A673 (cell line): Measurements from ENCODE around the gene NHSL1. TPM values are rescaled to one million over a fixed set of nuclear protein-coding genes. Genes with fewer than 3 reads are reported as not detected.

ENCODE experiments used
- BruUV-seq: library from RNA; stranded (reverse); fragments of 400-500 nt; replicated peaks from 2 replicates; lab custom pipeline; 2021; lab: Mats Ljungman, UMichigan
- CTCF ChIA-PET: fragments of 300-600 bp; sonication (Branson Sonifier 250); formaldehyde crosslinking; loops from one replicate; lab custom pipeline; 2022; ENCODE audit warnings: antibody characterized with exemption; lab: Charles Lee
- POLR2A ChIA-PET: fragments of 300-600 bp; sonication (Branson Sonifier 250); formaldehyde crosslinking; loops from one replicate; lab custom pipeline; 2022; ENCODE audit warnings: antibody characterized with exemption; ENCODE audit not compliant: low non-redundant PET; lab: Charles Lee
- DNase-seq: peaks from one replicate; pipeline ENCODE4 v3.0.0-alpha.2; 2015; ENCODE audit warnings: low spot score
- H3K27ac ChIP-seq: fragments of 200-600 bp; sonication (generic); 2 replicates; pipeline ENCODE4 v1.5.1; 2016; ENCODE audit warnings: mixed run types, low read depth, mild to moderate bottlenecking, mixed read lengths, antibody characterized with exemption, low read length; ENCODE audit not compliant: poor library complexity, severe bottlenecking
- H3K27me3 ChIP-seq: fragments of 200-600 bp; sonication (generic); replicated peaks from 2 replicates; pipeline ENCODE4 v1.6.1; 2017; ENCODE audit warnings: mixed run types, low read depth, mild to moderate bottlenecking, mixed read lengths, antibody characterized with exemption, low read length; ENCODE audit not compliant: insufficient read depth, poor library complexity
- H3K36me3 ChIP-seq: fragments of 200-600 bp; sonication (generic); 2 replicates; pipeline ENCODE4 v1.6.1; 2016; ENCODE audit warnings: mixed run types, mild to moderate bottlenecking, mixed read lengths, antibody characterized with exemption, low read length; ENCODE audit not compliant: insufficient read depth, poor library complexity, severe bottlenecking
- H3K4me1 ChIP-seq: fragments of 200-600 bp; sonication (generic); 2 replicates; pipeline ENCODE4 v1.6.1; 2017; ENCODE audit warnings: mixed run types, mild to moderate bottlenecking, mixed read lengths, antibody characterized with exemption, low read length; ENCODE audit not compliant: insufficient read depth, poor library complexity, severe bottlenecking
- H3K4me3 ChIP-seq: fragments of 200-600 bp; sonication (generic); 2 replicates; pipeline ENCODE4 v1.5.1; 2016; ENCODE audit warnings: low read depth, mixed run types, mild to moderate bottlenecking, mixed read lengths, low read length; ENCODE audit not compliant: poor library complexity, severe bottlenecking
- H3K9me3 ChIP-seq: fragments of 200-600 bp; sonication (generic); 2 replicates; pipeline ENCODE4 v1.6.1; 2016; ENCODE audit warnings: mixed run types, low read depth, mild to moderate bottlenecking, mixed read lengths, antibody characterized with exemption, low read length; ENCODE audit not compliant: poor library complexity, severe bottlenecking
- EZH2 ChIP-seq: fragments of 200-600 bp; sonication (generic); IDR thresholded peaks from 2 replicates; pipeline ENCODE4 v1.6.1; 2017; ENCODE audit warnings: borderline replicate concordance, low read depth, mild to moderate bottlenecking, mixed read lengths, antibody characterized with exemption, low read length; ENCODE audit not compliant: poor library complexity, severe bottlenecking
- intact Hi-C: fragments of 100-400 bp; cut with micrococcal nuclease; formaldehyde crosslinking; loops from one replicate; pipeline ENCODE4 v1.10.0; 2022; ENCODE audit not compliant: unreplicated experiment
- total RNA-seq: library from RNA; stranded (reverse); gene quantifications from 2 replicates; pipeline ENCODE4 v1.2.3, GENCODE V29; 2021
- TF ChIP-seq, protein P1 (sequence below): fragments of 300-800, 200-600 bp; sonication (generic); conservative IDR thresholded peaks from 2 replicates; pipeline ENCODE4 v1.5.1; 2017; ENCODE audit warnings: low read depth, mild to moderate bottlenecking, antibody characterized with exemption, low read length, moderate library complexity, mixed read lengths

Gene NHSL1
- total RNA-seq, 1 experiment from 2014 or later = 33.1 TPM

GRCh38 chr6:138518054-138518453 lies 18.8 kb upstream of the NHSL1 start:
- BruUV-seq = no TSS peak
- Histone ChIP-seq H3K9me3 (peaks cover 4% of the 10 kb centered on the region), H3K36me3 (no peaks in the 10 kb centered on the region), H3K27me3 (no peaks in the 10 kb centered on the region), H3K4me1 (peaks cover 8% of the 10 kb centered on the region), H3K27ac (no peak overlapping the region), H3K4me3 (no peak overlapping the region)
- TF ChIP-seq, protein P1, sequence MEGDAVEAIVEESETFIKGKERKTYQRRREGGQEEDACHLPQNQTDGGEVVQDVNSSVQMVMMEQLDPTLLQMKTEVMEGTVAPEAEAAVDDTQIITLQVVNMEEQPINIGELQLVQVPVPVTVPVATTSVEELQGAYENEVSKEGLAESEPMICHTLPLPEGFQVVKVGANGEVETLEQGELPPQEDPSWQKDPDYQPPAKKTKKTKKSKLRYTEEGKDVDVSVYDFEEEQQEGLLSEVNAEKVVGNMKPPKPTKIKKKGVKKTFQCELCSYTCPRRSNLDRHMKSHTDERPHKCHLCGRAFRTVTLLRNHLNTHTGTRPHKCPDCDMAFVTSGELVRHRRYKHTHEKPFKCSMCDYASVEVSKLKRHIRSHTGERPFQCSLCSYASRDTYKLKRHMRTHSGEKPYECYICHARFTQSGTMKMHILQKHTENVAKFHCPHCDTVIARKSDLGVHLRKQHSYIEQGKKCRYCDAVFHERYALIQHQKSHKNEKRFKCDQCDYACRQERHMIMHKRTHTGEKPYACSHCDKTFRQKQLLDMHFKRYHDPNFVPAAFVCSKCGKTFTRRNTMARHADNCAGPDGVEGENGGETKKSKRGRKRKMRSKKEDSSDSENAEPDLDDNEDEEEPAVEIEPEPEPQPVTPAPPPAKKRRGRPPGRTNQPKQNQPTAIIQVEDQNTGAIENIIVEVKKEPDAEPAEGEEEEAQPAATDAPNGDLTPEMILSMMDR = no peak
- CTCF ChIA-PET = no interaction called here
- no peak for DNase-seq
- intact Hi-C loops = loop anchor here (10.0 kb wide), 1 partner anchor 403 kb away; no protein-coding TSS in a partner anchor
- POLR2A ChIA-PET = interaction anchor here (0.6 kb wide), 1 partner anchor 46 kb away, joined by 5 read pairs; no protein-coding TSS in a partner anchor

DNA sequence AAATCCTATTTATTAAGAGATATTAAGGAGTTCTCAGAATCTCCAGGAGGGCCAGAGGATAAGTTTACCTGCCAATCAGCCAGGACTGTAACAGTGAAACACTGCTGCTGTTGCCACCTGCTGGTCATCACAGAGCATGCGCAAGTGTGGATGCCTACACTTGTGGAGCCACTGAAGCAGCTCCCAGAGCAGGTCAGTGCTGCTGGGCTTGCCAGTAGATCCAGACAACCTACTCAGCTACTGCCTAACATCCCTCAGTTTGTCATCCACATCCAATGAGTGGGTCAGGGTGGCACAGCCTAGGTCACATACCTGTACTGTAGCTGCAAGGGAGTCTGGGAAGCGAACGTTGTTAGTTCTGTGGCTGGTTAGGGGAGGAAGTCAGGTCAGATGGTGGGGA lies 18.3 kb upstream of the NHSL1 start:
- Histone ChIP-seq H3K36me3 (no peaks in the 10 kb centered on the region), H3K27me3 (no peaks in the 10 kb centered on the region), H3K27ac (no peak overlapping the region), H3K9me3 (peaks cover 4% of the 10 kb centered on the region), H3K4me1 (peaks cover 8% of the 10 kb centered on the region), H3K4me3 (no peak overlapping the region)
- CTCF ChIA-PET = no interaction called here
- TF ChIP-seq, protein P1 = peak; percentile 78
- no peak for TF ChIP-seq EZH2
- POLR2A ChIA-PET = interaction anchor here (0.6 kb wide), 1 partner anchor 46 kb away, joined by 5 read pairs; no protein-coding TSS in a partner anchor
- intact Hi-C loops = loop anchor here (10.0 kb wide), 1 partner anchor 403 kb away; no protein-coding TSS in a partner anchor
- no TSS peak for BruUV-seq
- peak; percentile 53 for DNase-seq

GRCh38 chr6:138515657-138516248 lies 16.5 kb upstream of the NHSL1 start:
- intact Hi-C loops = loop anchor here (10.0 kb wide), 1 partner anchor 401 kb away; no protein-coding TSS in a partner anchor
- BruUV-seq = no TSS peak
- ChIA-PET CTCF (no interaction called here), POLR2A (no interaction called here)
- TF ChIP-seq, protein P1 = no peak
- no peak for TF ChIP-seq EZH2
- no peaks in the 10 kb centered on the region for H3K27me3 ChIP-seq
- H3K9me3 ChIP-seq = peaks cover 4% of the 10 kb centered on the region
- H3K27ac ChIP-seq = no peak overlapping the region
- H3K36me3 ChIP-seq = no peaks in the 10 kb centered on the region
- no peaks in the 10 kb centered on the region for H3K4me1 ChIP-seq
- no peak for DNase-seq
- no peak overlapping the region for H3K4me3 ChIP-seq
